NT2/D1 (cell line): ENCODE measurements around the gene STRADB.

Experiments used
- SUZ12 ChIP-seq: IDR thresholded peaks from 2 replicates; pipeline ENCODE4 v1.6.1; 2011; ENCODE audit not compliant: insufficient read length, insufficient read depth; ENCODE audit errors: extremely low read depth
- YY1 ChIP-seq: IDR thresholded peaks from 2 replicates; pipeline ENCODE4 v1.6.1; 2011; ENCODE audit not compliant: insufficient read length, insufficient read depth
- ZNF274 ChIP-seq: IDR thresholded peaks from 2 replicates; pipeline ENCODE4 v1.6.1; 2011; ENCODE audit warnings: mild to moderate bottlenecking, low read depth, low read length

- TF ChIP-seq YY1 (no peak), ZNF274 (no peak), SUZ12 (no peak)
These were observed 13.0 kb downstream of the STRADB start for GRCh38 chr2:201464547-201464946.
